ENCODE measurements around the gene C20orf96.

GRCh38 chr20:329851-330232 is 39.3 kb upstream of the C20orf96 start:
- TF ChIP-seq, protein P1, sequence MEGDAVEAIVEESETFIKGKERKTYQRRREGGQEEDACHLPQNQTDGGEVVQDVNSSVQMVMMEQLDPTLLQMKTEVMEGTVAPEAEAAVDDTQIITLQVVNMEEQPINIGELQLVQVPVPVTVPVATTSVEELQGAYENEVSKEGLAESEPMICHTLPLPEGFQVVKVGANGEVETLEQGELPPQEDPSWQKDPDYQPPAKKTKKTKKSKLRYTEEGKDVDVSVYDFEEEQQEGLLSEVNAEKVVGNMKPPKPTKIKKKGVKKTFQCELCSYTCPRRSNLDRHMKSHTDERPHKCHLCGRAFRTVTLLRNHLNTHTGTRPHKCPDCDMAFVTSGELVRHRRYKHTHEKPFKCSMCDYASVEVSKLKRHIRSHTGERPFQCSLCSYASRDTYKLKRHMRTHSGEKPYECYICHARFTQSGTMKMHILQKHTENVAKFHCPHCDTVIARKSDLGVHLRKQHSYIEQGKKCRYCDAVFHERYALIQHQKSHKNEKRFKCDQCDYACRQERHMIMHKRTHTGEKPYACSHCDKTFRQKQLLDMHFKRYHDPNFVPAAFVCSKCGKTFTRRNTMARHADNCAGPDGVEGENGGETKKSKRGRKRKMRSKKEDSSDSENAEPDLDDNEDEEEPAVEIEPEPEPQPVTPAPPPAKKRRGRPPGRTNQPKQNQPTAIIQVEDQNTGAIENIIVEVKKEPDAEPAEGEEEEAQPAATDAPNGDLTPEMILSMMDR (conservative IDR thresholded peaks at IDR 0.05) = no peak
- no peak for TF ChIP-seq EZH2 (IDR thresholded peaks at IDR 0.05; ENCODE audit: low read depth)

Measured in PC-9 (cell line).